ENCODE data around the gene BTG2.

The BTG2 gene

DNA sequence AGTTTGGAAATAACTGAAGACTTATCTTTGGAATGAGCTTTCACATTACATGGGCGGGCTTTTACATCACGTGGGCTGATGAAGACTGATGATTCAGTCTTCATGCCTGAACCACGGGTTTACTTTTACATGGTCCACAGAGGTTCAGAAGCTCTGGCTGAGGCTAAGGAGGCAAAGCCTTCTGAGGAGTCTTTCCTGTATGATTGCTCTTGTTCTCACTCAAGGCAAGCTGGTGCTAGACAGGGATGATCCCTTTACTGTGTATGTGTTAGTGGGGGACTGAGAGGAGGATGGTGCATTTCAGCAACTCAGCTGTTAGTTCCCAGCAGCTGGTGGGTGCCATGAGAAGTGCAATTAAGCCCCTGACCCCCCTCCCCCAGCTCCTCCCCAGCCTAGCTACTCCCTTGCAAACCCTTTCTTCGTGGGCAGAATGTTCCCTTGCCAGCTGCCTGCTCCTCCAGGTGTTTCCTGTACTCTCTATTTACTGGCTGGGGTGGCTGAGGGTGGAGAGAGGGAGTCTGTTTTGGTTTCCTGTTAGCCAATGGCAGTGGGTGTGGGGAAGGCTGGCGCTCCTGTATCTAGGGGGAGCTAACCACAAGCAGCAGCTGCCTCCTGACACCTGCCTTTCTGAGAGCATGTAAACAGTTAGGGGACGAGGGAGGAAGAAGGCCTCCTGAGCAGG lies 15.4 kb downstream of the BTG2 start:
- peak; percentile 62 for DNase-seq

GRCh38 chr1:203321273-203322052 lies 16.1 kb downstream of the BTG2 start:
- no peak for DNase-seq

GRCh38 chr1:203322500-203323179 lies 17.3 kb downstream of the BTG2 start:
- peak; percentile 30 for DNase-seq

- no peak for DNase-seq
Measured at GRCh38 chr1:203323587-203323986, 18.3 kb downstream of the BTG2 start.

- DNase-seq = peak; percentile 61
Measured at GRCh38 chr1:203324105-203325025, 19.0 kb downstream of the BTG2 start.

DNA sequence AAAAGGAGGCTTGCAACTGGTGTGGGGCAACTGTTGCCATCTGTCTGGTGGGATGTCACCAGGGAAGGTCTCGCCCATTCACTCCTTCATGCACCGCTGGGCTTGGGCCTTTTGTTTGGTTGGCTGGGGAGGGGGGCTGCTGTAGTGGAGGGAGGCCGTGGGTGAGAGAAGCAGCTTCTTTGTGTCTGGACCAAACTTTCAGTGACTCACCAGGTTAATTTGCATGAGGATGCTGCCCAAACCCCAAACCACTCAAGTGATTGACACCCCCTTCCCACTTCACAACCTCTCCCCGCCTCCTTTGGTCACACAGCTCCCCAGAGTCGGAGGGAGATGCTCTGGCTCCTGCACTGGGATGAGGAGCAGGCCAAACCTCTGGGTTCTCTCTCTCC lies 19.7 kb downstream of the BTG2 start:
- DNase-seq = peak; percentile 40

DNA sequence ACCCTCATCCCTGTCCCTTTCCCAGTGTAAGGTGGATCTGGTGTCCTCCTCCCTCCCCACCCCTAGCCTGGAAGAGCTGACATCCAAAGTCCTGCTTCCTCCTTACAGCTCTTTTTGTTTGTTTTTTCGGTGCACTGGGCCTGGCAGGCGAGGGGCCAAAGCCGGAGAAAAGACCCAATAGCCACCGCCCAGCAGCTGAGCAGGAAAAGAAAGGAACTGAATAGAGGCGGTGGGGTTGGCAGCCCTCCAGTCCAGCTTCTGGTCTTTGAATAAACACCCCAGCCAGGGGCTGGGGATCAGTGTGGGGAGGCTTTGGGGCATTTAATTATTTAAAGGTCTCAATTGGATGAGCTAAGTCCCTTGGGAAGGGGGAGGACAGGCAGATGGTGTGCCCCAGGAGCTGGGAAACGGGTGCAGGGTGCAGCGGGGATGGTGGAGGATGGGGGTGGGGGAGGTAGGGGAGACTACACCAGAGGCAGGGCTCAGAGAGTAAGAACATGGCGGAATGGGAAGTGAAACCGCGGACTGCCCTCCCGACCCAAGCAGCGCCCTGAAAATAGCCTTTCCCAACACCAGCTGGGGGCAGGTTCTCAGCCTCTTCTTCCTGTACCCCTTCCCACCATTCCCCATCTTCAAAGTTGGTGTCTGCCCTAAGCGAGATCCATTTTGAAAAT lies 20.2 kb downstream of the BTG2 start:
- peak; percentile 79 for DNase-seq

- peak; percentile 94 for DNase-seq
Measured at GRCh38 chr1:203326830-203327683, 21.7 kb downstream of the BTG2 start.

GRCh38 chr1:203327684-203328457 lies 22.6 kb downstream of the BTG2 start:
- peak; percentile 54 for DNase-seq

- DNase-seq = no peak
Measured at GRCh38 chr1:203328714-203329122, 23.4 kb downstream of the BTG2 start.

DNA sequence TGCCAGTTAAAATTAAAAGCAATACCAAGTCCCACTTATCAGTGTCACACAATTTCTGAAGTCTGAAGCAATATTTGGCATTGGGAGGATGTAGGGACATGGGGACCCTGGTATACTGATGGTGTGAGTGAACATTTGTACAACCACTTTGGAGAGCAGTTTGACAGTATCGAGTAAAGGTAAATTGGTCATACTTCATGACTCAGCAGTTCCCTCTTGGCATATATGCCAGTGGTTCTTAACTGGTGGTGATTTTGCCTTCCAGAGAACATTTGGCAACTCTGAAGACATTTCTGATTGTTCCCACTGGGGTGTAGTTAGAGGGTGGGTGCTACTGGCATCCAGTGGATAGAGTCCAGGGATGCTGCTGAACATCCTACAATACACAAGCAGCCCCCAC lies 25.9 kb downstream of the BTG2 start:
- no peak for DNase-seq

DNA sequence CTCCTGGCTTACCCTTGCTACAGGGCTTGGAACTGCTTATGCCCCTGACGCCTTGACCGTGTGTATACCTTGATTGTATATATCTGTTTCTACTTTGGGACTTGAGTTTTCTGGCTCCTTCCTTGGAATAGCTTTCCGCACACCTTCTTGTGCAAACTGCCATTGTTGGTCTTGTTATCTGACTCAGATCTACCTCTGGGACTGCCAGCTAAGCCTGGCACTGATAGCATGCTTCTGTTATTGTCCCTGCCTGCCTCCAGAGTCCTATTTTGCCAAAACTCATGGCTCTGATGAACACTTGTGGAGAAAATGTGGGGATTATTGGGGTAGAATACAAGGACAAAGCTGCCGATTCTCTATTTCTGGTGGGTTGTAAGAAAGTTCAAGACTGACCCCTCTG lies 30.2 kb downstream of the BTG2 start:
- no peak for DNase-seq

- no peak for DNase-seq
Measured at GRCh38 chr1:203336097-203336496, 30.8 kb downstream of the BTG2 start.

- DNase-seq = peak; percentile 81
Measured at GRCh38 chr1:203338335-203339036, 33.2 kb downstream of the BTG2 start.

- peak; percentile 86 for DNase-seq
Measured at GRCh38 chr1:203340112-203340790, 34.9 kb downstream of the BTG2 start.

DNA sequence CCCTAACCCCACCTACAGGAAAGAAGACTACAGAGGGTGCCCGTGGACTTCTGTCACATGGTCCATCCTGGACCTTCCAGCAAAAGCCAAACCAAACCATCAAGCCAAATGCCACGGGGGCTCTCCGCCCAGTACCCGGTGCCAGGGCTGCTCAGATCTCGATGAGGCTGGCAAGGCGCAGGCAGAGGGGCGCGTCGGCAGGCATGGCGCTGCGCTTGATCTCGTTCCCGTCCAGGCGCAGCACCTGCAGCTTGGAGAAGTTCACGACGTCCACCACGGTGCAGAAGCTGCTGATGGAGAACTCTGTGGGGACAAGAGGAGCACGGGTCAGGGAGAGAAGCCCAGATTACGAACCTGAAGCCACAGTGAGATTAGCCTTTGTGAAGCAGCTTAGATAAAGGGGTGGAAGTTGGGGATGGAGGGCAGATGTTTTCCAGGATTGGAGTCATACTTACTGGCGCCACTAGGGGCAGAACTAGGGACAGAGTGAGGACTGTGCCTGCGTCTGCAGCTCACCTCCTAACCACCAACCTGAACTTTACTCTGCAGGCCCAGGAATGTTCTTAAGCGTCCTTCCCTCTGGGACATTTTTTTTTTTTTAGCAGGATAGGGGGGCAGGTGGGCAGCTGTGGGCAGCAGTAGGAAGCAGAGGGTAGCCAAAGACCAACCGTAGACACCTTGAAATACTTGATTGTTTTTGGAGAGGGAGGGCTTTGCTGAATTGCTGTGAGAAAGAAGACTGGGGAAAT lies 37.0 kb downstream of the BTG2 start:
- peak; percentile 45 for DNase-seq

DNA sequence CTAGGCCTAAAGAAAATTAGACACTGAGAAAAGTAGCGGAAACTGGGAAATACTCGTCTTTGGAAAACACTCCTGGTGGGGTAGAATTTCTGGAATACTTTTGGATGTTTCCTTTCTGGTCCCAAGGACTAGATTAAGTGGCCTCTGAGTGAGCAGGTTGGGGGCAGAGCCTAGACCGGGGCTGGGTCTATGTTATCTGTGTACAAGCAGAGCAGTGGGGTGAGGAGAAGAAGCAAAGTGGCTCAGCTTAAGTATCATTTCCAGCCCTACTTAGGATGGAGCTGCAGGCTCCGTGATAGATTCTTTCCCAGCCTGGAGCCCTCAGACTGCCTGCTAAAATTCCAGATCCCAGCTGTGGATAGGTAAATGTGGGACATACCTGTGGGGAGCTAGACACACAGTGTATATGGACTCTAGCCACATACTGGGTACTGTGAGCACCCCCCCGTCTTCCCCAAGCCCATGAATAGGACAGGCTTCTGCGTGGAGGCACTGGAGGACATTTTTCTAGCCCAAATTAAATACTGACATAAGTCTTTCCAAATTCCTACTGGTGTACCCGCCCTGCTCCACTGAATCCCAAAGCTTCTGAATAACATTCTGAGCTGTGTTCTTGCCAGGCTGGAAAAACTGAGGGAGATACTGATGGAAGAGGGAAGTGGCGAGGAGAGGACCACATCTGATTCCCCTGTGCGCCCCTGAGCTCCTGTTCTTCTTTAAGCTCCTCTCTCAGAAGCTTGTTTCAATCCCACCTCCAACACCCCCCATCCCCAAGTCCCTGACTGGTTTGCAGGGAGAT lies 38.8 kb downstream of the BTG2 start:
- no peak for DNase-seq
